HEK293 (cell line): Measurements from ENCODE around the gene ADORA2A.

Source experiments
- CTCF ChIA-PET: fragments of 350-600 bp; formaldehyde crosslinking; extraction: SDS; loops from one replicate; lab custom pipeline; 2021; ENCODE audit warnings: antibody characterized with exemption; lab: Yijun Ruan, JAX
- POLR2A ChIA-PET: fragments of 300-600 bp; formaldehyde crosslinking; extraction: SDS; loops from one replicate; lab custom pipeline; 2020; ENCODE audit warnings: antibody characterized with exemption, inconsistent platforms; lab: Yijun Ruan, JAX
- H3K27ac ChIP-seq: fragments of 200-500 bp; sonication (Bioruptor generic); 2 replicates; pipeline ENCODE4 v1.5.1; 2014; ENCODE audit warnings: low read depth, low read length, control low read depth, inconsistent platforms; ENCODE audit errors: extremely low read depth
- H3K36me3 ChIP-seq, 2 experiments: fragments of 200-500 bp in 1 of 2; sonication (Bioruptor generic) in 1 of 2; 1 replicate in 1 of 2; 2 replicates in 1 of 2; pipeline ENCODE4 v1.5.1; 2014 to 2017; ENCODE audit warnings: inconsistent platforms in 2 of 2, low read length in 2 of 2; ENCODE audit not compliant: control insufficient read depth in 2 of 2, insufficient read depth in 1 of 2
- H3K4me1 ChIP-seq: fragments of 200-500 bp; sonication (Bioruptor generic); 2 replicates; pipeline ENCODE4 v1.5.1; 2014; ENCODE audit warnings: mild to moderate bottlenecking, low read length, inconsistent platforms; ENCODE audit not compliant: control insufficient read depth, insufficient read depth
- H3K4me3 ChIP-seq: 2 replicates; pipeline ENCODE4 v1.5.1; 2011; ENCODE audit warnings: low read depth, mild to moderate bottlenecking, control low read depth, low read length, moderate library complexity
- H3K9me3 ChIP-seq: fragments of 200-500 bp; sonication (Bioruptor generic); 2 replicates; pipeline ENCODE4 v1.5.1; 2014; ENCODE audit warnings: low read depth, low read length, inconsistent platforms; ENCODE audit not compliant: control insufficient read depth, insufficient read depth
- EGR2 ChIP-seq: fragments of 450-650 bp; formaldehyde crosslinking; IDR thresholded peaks from 2 replicates; pipeline ENCODE4 v1.5.1; 2016; ENCODE audit warnings: low read depth, missing biosample characterization, missing genetic modification characterization
- ZNF529 ChIP-seq: fragments of 450-650 bp; formaldehyde crosslinking; IDR thresholded peaks from 2 replicates; pipeline ENCODE4 v1.5.1; 2017; ENCODE audit warnings: missing genetic modification characterization, missing biosample characterization; ENCODE audit not compliant: insufficient replicate concordance
- ZNF530 ChIP-seq: fragments of 450-650 bp; formaldehyde crosslinking; IDR thresholded peaks from 2 replicates; pipeline ENCODE4 v1.5.1; 2016; ENCODE audit warnings: low read depth, missing biosample characterization, missing genetic modification characterization
- ZNF600 ChIP-seq: fragments of 450-650 bp; formaldehyde crosslinking; IDR thresholded peaks from 2 replicates; pipeline ENCODE4 v1.5.1; 2016; ENCODE audit warnings: missing biosample characterization, missing genetic modification characterization
- ZNF624 ChIP-seq: fragments of 450-650 bp; formaldehyde crosslinking; IDR thresholded peaks from 2 replicates; pipeline ENCODE4 v1.5.1; 2017; ENCODE audit warnings: missing biosample characterization, missing genetic modification characterization
- ZNF677 ChIP-seq: fragments of 450-650 bp; IDR thresholded peaks from 2 replicates; pipeline ENCODE4 v1.5.0; 2018; ENCODE audit warnings: missing biosample characterization, mild to moderate bottlenecking, missing genetic modification characterization, moderate library complexity
- TF ChIP-seq, protein P1 (sequence below): fragments of 450-650 bp; formaldehyde crosslinking; IDR thresholded peaks from 2 replicates; pipeline ENCODE4 v1.5.1; 2016; ENCODE audit warnings: missing biosample characterization, missing genetic modification characterization
- TF ChIP-seq, protein P2 (sequence below): fragments of 450-650 bp; formaldehyde crosslinking; IDR thresholded peaks from 2 replicates; pipeline ENCODE4 v1.5.1; 2017; ENCODE audit warnings: missing biosample characterization, missing genetic modification characterization
- TF ChIP-seq, protein P3 (sequence below): fragments of 450-650 bp; formaldehyde crosslinking; IDR thresholded peaks from 2 replicates; pipeline ENCODE4 v1.5.1; 2016; ENCODE audit warnings: missing biosample characterization, missing genetic modification characterization

ADORA2A gene

DNA sequence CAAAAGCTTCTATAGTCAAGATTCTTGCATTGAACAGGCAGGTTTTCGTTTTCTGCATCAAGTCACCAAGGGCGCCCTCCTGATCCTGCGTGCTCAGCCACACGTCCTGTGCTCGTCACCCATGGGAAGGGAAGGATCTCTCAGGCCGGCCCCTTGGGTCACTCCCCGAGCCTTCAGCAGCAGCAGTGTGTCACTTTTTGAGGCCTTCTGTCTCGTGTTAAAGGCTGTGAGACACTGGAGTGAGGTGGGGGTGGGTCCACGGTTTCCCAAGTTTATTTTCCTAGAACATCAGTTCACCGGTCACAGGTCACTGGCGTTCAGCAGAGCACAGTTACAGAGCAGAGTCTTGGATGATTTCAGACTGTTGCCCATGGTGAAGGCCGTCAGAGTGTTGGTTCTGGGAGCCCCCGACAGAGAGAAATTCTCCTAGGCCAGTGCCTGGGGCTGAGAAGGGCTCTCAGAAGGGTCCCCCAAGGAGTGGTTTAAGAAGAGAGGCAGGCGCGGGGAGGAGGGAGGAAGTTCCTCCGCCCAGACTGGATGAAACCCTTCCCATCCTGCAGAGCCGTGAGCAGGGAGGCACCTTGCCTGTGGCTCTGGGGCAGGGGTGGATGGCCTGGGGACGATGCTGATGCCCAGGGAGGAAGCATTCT, 13.5 kb upstream of the ADORA2A start:
- ChIA-PET CTCF (interaction anchor here (0.7 kb wide), 2 partner anchors 110 to 125 kb away, joined by 3 read pairs; no protein-coding TSS in a partner anchor), POLR2A (no interaction called here)

DNA sequence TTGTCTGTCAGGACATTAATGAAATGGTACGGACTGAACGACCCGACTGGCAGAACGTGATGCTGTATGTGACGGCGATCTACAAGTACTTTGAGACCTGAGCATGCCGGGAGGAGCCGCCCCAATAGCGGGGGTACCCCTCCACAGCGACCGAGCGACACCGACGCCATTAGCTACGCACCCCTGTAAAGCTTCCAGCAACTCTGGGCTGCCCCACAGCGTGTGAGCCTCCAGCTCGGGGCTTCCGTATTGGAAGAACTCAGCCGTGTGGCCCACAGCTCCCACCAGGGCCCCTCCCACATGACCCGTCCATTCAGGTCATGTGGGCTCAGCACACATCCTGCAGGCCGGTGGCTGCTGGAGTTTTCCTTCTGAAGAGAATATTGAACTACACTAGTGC, 12.9 kb upstream of the ADORA2A start:
- no peak overlapping the region for H3K27ac ChIP-seq
- H3K4me1 ChIP-seq: no peaks in the 10 kb centered on the region
- TF ChIP-seq, protein P1, sequence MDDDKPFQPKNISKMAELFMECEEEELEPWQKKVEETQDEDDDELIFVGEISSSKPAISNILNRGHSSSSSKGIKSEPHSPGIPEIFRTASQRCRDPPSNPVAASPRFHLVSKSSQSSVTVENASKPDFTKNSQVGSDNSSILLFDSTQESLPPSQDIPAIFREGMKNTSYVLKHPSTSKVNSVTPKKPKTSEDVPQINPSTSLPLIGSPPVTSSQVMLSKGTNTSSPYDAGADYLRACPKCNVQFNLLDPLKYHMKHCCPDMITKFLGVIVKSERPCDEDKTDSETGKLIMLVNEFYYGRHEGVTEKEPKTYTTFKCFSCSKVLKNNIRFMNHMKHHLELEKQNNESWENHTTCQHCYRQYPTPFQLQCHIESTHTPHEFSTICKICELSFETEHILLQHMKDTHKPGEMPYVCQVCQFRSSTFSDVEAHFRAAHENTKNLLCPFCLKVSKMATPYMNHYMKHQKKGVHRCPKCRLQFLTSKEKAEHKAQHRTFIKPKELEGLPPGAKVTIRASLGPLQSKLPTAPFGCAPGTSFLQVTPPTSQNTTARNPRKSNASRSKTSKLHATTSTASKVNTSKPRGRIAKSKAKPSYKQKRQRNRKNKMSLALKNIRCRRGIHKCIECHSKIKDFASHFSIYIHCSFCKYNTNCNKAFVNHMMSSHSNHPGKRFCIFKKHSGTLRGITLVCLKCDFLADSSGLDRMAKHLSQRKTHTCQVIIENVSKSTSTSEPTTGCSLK (tag by site-specific recombination): no peak
- peak; percentile 68; the same call in 1 of the 2 replicates for TF ChIP-seq ZNF600 (tag by site-specific recombination)
- peaks cover 0 to 75% of the 10 kb centered on the region in 2 experiments; a peak in 2 of 3 replicates for H3K36me3 ChIP-seq
- POLR2A ChIA-PET: no interaction called here
- no peak overlapping the region for H3K4me3 ChIP-seq
- H3K9me3 ChIP-seq: no peaks in the 10 kb centered on the region
- CTCF ChIA-PET: interaction anchor here (0.7 kb wide), 1 partner anchor 110 kb away, joined by 3 read pairs; no protein-coding TSS in a partner anchor

More for the DNA sequence above, 13.5 kb upstream of the ADORA2A start:
- TF ChIP-seq EGR2 (tag by site-specific recombination) (no peak), ZNF624 (tag by site-specific recombination) (no peak), ZNF529 (no peak), ZNF530 (no peak), ZNF677 (tag by site-specific recombination) (no peak)
- TF ChIP-seq, protein P2, sequence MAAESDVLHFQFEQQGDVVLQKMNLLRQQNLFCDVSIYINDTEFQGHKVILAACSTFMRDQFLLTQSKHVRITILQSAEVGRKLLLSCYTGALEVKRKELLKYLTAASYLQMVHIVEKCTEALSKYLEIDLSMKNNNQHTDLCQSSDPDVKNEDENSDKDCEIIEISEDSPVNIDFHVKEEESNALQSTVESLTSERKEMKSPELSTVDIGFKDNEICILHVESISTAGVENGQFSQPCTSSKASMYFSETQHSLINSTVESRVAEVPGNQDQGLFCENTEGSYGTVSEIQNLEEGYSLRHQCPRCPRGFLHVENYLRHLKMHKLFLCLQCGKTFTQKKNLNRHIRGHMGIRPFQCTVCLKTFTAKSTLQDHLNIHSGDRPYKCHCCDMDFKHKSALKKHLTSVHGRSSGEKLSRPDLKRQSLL (tag by site-specific recombination): no peak
- Histone ChIP-seq H3K4me3 (no peak overlapping the region), H3K27ac (no peak overlapping the region), H3K36me3 (peaks cover 0 to 75% of the 10 kb centered on the region in 2 experiments; a peak in 2 of 3 replicates), H3K4me1 (no peaks in the 10 kb centered on the region), H3K9me3 (no peaks in the 10 kb centered on the region)

DNA sequence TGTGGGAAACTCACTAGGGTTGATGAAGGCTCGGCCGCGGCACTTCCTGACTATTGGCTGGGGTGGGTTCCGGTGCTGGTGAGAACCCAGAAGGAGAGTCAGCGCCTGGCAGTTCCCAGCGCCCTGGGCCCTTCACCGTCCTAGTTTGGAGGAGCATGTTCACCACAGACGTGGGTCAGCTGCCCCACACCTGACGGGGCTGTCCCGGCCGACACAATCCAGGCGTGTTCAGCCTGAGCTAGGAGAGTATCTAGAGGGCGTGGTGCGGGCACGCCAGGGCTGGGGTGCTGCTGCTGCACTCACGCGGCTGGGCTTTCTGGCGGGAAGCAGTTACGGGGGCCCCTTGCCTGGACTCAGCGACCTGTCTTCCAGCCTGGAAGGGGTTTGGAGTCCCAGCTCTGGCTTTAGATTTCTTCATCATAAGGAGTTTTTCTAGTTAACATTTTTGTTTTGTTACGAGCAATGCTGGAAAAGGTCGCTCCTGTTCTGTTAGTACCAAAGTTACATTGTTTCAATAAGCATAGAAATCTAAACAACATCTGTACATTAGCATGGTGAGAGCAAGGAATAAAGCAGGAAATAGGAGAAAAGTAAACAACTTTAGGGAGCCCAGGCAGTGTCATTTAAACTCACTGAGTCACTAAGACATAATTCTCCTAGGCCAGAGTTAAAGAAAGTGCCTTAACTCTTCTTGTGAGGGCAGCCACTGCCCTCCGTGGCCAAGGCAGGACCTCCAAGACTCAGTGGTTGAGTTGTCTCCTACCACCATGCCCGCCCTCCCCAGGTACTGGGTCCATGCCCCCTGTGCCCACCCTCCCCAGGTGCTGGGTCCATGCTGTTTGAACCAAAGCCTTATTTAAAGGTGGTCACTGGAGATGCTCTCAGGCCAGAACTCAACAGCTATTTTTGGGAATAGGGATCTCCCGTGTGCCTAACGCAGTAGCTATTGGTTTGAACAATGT, 12.1 kb upstream of the ADORA2A start:
- ChIA-PET CTCF (interaction anchor here (0.7 to 1.0 kb wide), 2 partner anchors 81 to 111 kb away, joined by 3 to 4 read pairs; no protein-coding TSS in a partner anchor), POLR2A (no interaction called here)
- H3K4me3 ChIP-seq: no peak overlapping the region
- no peak overlapping the region for H3K27ac ChIP-seq
- TF ChIP-seq, protein P3, sequence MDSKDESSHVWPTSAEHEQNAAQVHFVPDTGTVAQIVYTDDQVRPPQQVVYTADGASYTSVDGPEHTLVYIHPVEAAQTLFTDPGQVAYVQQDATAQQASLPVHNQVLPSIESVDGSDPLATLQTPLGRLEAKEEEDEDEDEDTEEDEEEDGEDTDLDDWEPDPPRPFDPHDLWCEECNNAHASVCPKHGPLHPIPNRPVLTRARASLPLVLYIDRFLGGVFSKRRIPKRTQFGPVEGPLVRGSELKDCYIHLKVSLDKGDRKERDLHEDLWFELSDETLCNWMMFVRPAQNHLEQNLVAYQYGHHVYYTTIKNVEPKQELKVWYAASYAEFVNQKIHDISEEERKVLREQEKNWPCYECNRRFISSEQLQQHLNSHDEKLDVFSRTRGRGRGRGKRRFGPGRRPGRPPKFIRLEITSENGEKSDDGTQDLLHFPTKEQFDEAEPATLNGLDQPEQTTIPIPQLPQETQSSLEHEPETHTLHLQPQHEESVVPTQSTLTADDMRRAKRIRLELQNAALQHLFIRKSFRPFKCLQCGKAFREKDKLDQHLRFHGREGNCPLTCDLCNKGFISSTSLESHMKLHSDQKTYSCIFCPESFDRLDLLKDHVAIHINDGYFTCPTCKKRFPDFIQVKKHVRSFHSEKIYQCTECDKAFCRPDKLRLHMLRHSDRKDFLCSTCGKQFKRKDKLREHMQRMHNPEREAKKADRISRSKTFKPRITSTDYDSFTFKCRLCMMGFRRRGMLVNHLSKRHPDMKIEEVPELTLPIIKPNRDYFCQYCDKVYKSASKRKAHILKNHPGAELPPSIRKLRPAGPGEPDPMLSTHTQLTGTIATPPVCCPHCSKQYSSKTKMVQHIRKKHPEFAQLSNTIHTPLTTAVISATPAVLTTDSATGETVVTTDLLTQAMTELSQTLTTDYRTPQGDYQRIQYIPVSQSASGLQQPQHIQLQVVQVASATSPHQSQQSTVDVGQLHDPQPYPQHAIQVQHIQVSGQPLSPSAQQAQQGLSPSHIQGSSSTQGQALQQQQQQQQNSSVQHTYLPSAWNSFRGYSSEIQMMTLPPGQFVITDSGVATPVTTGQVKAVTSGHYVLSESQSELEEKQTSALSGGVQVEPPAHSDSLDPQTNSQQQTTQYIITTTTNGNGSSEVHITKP (tag by site-specific recombination): no peak
- H3K36me3 ChIP-seq: peaks cover 0 to 75% of the 10 kb centered on the region in 2 experiments; a peak in 2 of 3 replicates
- no peaks in the 10 kb centered on the region for H3K9me3 ChIP-seq
- no peaks in the 10 kb centered on the region for H3K4me1 ChIP-seq
